ACHN (cell line): Measurements from ENCODE around the gene UCK1.
A peak's percentile ranks its signal among the peaks of the same experiment; 100 is the strongest.
"Not testable (repeated sequence)": the region's sequence is repeated elsewhere in the genome, so short reads cannot be mapped to it uniquely, and the experiment has no call there.

Experiments used
- DNase-seq: peaks from one replicate; pipeline ENCODE4 v3.0.0-alpha.2; 2015
- in situ Hi-C: cut with HindIII; loops from 2 replicates; pipeline ENCODE4 v1.10.0; 2017; ENCODE audit warnings: low sequenced_read_pairs, low pct_ligation_motif_present, low pct_unique_long_range_greater_than_20kb

UCK1 gene

DNA sequence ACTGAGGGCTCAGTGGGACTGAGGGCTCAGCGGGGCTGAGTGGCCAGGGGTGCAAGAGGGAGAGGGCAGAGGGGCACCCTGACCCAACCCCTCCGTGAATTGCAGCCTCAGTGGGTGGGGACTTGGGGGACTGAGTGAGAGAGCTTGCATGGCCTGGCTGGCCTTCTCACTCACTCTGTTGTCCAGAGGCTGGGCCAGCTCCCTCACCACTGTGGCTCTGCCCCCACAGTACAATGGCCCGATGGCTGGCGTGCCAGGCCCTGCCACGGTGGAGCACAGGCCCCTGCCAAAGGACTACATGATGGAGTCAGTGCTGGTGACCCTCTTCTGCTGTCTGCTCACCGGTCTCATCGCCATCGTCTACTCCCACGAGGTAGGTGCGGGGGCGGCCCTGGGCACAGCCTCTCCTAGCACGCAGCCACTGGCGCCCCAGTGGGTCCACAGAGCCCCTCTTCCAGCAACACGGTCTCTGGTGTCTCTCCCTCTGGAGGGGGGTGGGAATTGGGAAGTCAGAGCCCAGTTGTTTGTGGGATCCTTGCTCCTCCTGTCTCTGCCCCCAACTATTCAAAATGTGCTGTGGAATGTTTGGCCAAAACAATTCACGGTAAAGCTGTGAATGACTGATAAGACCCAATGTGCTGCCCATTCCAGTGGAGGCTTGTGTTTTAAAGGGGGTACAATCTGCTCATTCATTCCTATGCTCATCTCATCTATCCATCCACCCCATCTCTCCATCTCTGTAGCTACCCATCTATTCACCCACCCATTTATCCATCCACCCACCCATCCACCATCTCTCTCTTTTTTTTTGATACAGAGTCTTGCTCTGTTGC lies 25.0 kb upstream of the UCK1 start:
- in situ Hi-C loops, result no loop called here
- DNase-seq, result no peak

DNA sequence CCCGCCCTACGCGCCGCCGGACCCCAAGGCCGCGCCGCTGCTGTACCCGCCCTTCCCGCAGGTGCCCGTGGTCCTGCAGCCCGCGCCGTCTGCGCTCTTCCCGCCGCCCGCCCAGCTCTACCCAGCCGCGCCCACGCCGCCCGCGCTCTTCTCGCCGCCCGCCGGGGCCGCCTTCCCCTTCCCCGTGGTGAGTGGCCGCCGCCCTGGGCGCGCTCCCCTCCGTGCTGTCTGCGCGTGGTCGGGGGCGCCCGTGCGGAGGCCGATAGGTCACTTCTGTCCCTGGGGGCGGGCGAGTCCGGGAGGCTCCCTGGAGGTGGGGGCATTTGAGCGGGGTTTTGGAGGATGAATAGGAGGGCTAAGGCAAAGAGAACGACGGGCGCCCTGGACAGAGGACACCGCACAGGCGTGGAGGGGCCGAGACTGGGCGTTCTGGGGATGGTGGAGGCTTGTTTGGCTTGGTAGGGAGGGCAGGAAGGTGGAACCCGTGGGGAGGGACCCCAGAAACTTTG lies 23.8 kb upstream of the UCK1 start:
- in situ Hi-C loops, result no loop called here
- no peak for DNase-seq

DNA sequence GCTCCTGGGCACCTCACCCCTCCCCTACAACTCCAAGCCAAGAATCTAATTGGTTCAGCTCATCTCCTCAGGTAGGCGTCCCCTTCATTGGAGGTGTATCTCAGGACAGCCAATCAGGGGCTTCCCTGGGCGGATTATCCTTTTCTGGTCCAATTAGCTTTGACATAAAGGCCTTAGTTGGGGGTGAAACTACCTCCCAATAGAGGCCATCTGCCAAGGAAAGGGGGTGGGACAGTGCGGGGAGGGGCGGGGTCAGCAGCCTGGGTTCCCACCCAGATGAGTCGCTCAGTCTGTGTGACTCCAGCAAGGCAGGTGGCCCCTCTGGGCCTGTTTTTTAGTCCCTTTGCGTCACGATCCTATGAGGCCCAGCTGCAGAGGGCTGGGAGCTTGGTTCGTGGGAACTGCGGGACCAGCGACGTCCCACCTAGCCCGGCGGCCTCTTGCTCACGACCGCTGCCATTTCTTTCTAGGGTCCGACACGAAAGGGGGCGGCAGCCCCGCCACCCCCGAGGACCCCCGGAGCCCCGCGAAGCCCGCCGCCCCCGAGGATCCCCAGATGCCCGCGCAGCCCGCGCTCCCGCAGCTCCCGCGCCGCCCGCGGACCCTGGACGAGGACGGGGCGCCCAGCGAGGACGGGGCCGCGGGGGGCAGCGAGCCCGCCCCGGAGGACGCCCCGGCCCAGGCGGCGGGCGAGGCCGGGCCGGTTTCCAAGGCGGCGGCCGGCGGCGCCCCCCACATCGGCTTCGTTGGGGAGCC lies 23.2 kb upstream of the UCK1 start:
- DNase-seq, result no peak
- in situ Hi-C loops, result no loop called here

DNA sequence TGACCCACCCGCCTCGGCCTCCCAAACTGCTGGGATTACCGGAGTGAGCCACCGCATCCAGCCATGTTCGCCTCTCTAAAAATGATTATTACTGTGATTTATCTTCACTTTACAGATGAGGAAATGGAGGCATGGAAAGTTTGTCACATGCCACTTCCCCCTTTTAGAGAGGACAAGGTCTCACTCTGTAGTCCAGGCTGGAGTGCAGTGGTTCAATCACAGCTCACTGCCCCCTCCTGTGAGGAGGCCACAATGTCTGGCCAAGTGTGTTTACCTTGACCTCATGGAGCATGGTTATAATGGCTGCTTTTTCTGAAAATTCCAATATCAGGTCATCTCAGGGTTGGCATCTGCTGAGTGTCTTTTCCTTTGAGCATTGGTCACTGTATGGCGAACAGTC lies 21.0 kb upstream of the UCK1 start:
- in situ Hi-C loops, result no loop called here
- no peak for DNase-seq

DNA sequence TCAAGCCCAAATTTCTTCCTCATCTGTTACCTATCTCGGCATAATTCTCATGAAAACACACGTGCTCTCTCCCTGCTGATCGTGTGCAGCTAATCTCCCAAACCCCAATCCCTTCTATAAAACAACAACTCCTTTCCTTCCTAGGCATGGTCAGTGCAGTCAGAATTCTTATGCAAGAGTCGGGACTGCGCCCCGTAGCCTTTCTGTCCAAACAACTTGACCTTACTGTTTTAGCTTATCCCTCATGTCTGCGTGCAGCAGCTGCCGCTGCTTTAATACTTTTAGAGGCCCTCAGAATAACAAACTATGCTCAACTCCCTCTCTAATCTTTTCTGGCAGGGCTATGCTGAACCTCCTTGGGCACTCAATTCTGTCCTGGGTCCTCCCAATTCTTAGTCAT lies 19.4 kb upstream of the UCK1 start:
- DNase-seq, in situ Hi-C loops: not testable (repeated sequence)

DNA sequence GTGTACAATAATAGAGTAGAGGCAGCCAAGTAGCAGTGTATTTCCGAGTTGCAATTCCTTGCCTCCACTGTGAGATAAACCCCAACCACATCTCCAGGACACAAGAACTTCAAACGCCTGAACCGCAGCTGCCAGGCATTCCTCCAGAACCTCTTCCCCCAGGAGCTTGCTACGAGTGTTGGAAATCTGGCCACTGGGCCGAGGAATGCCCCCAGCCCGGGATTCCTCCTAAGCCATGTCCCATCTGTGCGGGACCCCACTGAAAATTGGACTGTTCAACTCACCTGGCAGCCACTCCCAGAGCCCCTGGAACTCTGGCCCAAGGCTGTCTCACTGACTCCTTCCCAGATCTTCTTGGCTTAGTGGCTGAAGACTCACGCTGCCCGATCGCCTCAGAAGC lies 18.1 kb upstream of the UCK1 start:
- in situ Hi-C loops, DNase-seq: not testable (repeated sequence)

DNA sequence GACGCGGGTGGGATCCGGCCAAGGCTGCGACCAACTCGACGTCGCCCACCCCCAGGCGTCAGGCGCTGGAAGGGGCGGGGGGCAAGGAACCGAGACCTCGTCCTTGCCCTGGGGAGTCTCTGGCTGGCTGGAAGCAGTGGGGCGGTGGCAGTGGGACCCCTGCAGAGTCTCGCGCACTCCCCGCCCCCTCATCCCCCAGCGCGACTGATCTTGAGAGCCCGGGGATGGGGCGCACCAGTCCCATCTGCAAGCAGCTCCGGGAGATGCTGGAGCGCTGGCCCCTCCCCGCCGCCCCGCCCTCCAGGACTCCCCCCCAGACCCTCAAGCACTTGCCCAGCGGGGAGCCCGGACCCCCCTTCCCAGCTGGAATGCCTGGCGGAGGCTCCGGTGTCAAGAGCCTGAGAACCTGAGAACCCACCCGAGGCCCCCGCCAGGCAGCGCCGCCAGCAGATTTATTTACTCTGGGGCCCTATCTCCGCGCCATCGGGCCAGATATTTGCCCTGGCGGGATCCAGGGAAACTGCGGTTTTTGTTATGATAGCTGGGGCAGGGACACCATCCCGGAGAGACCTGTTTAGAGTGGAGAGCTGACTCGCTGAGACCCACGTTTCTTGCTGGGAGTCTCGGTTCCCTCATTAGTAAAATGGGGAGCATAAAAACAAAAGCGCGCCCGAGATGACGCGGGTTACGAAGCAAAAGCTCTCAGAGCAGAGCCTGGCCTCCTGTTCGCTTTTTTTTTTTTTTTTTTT lies 15.4 kb upstream of the UCK1 start:
- in situ Hi-C loops, result no loop called here
- no peak for DNase-seq

DNA sequence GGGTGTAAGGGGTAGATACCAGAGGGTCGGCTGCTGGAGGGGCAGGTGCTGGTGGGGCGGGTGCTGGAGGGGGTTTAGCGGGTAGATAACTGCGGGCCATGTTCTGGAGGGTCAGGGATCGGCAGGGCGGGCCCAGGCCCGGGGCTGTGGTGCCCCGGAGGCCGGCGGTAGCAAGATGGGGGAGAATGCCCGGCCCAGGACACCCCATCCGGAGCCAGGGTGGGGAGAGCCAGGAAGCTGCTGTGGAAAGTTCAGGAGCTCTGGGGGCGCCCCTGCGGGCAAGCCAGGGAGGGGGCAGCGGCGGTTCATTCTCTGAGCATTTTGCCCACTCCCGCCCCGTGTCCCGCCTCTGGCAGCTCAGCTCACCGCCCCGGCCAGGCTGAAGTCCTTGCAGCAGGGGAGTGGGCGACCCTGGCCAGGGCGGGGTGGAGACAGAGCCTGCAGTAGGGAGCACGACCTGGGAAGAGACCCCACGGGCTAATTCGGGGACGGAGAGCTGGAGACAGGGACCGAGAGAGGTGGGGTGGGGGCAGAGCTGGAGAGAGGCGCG lies 14.8 kb upstream of the UCK1 start:
- in situ Hi-C loops, result no loop called here
- DNase-seq, result no peak

DNA sequence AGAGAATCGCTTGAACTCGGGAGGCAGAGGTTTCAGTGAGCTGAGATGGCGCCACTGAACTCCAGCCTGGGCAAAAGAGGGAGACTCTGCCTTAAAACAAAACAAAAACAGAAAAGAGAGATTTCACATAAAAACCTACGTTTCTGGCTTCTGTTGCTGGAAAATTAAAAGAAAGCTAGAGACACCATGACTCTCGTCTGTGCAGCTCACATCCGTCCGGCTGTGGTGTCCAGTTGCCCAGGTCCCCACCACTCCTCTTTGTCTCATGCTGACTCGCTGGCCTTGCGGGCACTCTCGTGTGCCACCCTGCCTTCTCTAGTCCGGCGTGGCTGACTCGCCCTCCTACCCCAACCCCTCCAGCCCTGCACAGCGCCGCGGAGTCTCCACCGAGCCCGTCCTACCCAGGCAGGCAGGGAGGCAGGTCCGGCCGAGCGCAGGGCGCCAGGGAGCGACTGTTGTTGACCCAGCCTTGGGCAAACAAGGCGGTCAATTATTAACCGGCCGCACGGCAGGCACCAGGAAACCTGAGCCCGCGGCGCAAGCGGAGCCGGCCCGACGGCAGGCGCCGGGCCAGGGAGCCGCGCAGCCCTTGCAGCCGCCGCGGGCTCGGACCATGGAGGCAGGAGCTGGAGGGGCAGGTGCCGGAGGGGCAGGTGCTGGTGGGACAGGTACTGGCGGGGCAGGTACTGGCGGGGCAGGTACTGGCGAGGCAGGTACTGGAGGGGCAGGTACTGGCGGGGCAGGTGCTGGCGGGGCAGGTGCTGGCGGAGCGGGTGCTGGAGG lies 14.1 kb upstream of the UCK1 start, which contains the start of gene PRRT1B:
Gene PRRT1B (plus strand): TSS at position 521 of the 783 bp plus-strand sequence. CDS start 93 bp downstream, at position 614.
- in situ Hi-C loops, result no loop called here
- peak; percentile 75 for DNase-seq

DNA sequence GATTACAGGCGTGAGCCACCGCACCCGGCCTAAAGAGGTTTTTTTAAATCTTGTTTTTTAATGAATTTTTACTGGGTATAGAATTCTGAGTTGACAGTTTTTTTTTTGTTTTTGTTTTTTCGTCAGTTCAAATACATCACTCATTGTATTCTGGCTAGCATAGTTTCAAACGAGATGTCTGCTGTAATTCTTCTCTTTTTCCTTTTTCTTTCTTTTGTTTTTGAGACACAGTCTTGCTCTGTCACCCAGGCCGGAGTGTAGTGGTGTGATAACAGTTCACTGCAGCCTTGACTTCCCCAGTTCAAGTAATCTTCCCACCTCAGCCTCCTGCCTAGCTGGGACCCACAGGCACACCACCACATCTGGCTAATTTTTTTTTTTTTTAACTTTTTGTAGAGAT lies 12.1 kb upstream of the UCK1 start:
- in situ Hi-C loops, result no loop called here
- peak; percentile 17 for DNase-seq

DNA sequence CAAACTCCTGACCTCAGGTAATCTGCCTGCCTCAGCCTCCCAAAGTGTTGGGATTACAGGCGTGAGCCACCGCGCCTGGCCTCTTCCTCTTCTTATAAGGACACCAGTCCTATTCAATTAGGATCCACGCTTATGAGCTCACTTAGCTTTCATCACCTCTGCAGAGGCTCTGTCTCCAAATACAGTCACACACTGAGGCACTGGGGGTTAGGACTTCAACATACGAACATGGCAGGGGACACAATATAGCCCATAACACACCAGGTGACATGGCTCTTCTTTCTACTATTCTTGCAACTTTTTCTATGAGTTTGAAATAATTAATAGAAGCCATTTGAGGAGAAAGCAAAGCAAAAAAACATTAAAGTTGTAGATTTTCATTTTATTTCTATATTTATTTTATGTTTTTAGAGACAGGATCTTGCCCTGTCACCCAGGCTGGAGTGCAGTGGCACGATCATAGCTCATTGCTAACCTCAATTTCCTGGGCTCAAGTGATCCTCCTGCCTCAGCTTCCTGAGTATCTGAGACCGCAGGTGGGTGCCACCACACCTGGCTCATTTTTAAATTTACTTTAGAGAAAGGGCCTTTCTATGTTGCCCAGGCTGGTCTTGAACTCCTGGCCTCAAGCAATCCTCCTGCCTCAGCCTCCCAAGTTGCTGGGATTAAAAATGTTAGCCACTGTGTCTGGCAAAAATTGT lies 8.3 kb upstream of the UCK1 start:
- no peak for DNase-seq
- in situ Hi-C loops, result no loop called here

DNA sequence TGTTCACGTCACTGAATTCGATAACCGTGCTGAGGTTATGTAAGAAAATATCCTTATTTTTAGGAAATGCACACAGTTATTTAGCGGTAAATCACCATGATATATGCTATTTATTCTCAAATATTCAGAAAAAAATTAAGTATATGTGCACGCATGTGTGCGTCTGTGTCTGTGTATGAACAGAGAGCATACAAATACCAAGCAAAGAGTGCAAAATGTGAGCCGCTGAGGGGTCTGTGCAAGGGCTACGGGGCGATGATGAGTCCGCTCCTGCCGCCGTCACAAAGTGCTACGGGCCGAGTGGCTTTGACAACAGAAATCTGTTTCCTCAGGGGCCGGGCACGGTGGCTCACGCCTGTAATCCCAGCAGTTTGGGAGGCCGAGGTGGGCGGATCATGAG lies 6.9 kb upstream of the UCK1 start:
- no peak for DNase-seq
- in situ Hi-C loops, result no loop called here

DNA sequence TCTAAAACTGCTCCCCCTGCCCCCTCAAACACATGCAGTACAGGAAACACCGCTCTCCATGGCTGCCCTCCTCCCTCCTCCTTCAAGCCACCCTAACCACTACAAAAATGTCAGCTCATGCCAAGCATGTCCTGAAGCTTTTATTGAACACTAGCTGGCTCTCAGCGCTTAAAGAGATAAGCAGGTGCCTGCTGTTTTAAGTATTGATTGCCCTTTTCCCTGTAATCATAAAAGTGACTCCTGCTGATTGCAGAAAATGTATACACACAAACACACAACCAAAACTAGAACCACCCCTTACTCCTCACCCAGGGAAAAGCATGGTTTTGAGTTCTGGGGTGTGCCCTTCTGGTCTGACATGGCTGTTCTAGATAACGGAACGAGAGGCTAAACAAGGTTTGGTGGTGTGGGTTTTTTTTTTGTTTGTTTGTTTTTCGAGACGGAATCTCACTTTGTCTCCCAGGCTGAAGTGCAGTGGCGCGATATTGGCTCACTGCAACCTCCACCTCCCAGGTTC lies 3.7 kb upstream of the UCK1 start:
- in situ Hi-C loops, result no loop called here
- no peak for DNase-seq

DNA sequence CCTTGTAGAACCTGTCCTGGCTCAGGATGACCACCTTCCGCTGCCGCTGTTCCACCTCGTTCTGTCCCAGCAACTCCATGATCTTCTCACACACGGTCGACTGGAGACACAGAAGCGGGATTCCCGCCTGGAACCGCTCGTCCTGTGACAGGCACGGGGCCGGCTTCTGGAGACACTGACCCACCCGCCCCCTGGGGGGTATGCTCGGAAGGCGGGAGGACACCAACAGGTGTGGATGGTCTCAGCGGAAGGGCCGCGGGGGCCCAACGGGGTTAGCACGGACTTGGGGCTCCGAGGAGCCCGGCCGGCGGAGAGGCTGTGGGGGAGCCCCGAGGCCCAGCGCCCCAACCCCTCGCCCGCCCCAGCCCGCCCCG lies 530 bp downstream of the UCK1 start:
- DNase-seq, result peak; percentile 56
- in situ Hi-C loops, result no loop called here

DNA sequence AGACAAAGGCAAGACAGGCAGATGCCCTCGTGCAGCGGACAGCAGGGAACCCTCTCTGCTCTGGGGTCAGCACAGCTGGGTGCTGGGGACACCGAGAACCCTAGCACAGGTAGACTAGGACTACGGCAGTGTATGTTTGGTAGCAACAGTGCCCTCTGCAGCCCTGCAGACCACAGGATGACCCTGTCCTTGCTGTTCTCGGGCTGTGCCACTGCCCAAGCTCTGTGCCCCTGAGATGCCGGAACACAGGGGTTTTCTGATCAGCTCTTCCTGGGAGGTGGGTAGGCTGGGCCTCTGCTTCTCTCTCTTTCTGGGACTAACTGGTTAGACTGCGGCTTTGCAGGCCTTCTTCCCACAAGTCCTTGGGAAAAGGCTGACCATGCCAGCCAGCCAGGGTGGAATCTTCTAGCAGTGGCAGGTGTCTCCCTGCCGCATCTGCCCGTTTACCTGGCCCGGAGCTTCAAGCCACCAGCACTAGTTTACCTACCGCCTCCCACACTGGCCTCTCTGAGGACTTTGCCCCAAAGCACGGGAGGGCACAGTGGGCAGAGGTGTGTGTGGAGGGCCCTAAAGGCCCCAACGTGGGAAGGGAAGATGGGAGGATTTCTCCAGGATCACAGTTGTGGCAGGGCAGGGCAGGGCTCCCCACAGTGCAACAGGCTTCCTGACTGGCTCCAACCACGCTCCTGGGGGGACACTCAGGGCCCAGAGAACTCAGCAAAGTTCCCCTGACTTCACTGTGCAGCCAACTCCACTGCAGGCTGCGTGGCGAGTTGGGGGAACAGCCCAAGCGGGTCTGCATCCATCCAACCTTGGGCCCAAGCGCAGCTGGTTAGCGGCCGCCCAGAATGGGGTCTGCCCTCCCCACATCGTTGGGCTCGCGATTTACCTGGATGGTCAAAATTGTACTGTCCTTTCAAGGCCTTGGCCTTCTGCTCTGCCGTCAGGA lies 1.2 kb downstream of the UCK1 start:
- in situ Hi-C loops, result no loop called here
- DNase-seq, result no peak

DNA sequence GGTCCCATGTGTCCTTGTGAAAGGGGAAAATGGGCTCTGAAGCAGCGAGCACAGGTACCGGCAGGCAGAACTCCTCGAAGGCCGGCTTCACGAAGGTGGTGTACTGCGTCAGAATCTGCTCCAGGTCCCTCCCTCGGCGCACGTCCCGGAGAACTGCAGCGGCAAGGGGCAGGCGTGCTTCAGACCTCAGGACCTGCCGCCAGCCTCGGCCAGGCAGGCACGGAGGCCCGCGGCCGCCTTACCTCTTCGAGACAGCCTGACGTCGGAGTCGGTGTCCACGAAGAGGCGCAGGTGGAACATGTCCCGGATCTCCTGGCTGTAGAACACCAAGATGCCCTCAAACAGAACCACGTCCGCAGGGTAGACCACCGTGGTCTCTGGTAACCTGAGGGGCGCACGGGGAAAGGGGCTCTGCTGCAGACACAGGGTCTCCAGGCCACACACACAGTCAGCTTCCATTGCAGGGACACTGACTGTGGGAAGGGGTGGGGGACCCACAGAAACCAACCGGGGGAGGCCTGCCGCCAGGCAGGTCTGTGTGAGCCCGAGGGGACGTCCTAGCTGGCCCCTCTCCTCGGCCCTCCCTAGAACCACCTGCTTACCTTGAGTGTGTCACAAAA lies 2.1 kb downstream of the UCK1 start:
- DNase-seq, result no peak
- in situ Hi-C loops, result no loop called here
